Gastroesophageal sphincter (tissue), 3 donors: ENCODE results near the gene MED27.

Experiments used
- CTCF ChIP-seq, 4 experiments: fragments of 200-600 bp in 2 of 4; fragments of 450-650 bp in 2 of 4; sonication (generic) in 1 of 4; IDR thresholded peaks; one replicate each; pipeline ENCODE4 v1.5.1; 2017 to 2019; ENCODE audit warnings: antibody characterized with exemption in 4 of 4, mild to moderate bottlenecking in 2 of 4, moderate library complexity in 2 of 4
- EP300 ChIP-seq: sonication (generic); formaldehyde crosslinking; IDR thresholded peaks from one replicate; pipeline ENCODE4 v1.6.1; 2017; ENCODE audit warnings: antibody characterized with exemption, mild to moderate bottlenecking
- POLR2A ChIP-seq, 2 donors: fragments of 450-650 bp; IDR thresholded peaks; one replicate each; pipeline ENCODE4 v1.6.1; 2017; ENCODE audit warnings: antibody characterized with exemption in 2 of 2, mild to moderate bottlenecking in 2 of 2, moderate library complexity in 1 of 2
- POLR2AphosphoS5 ChIP-seq: sonication (generic); formaldehyde crosslinking; IDR thresholded peaks from one replicate; pipeline ENCODE4 v1.6.1; 2017; ENCODE audit warnings: antibody characterized with exemption

- TF ChIP-seq POLR2A (IDR thresholded peaks at IDR 0.05) (no peak), CTCF (IDR thresholded peaks at IDR 0.05) (no peak), POLR2AphosphoS5 (no peak), EP300 (no peak)
Measured at GRCh38 chr9:131840751-131841702, 238.6 kb downstream of the MED27 start.
